ENCODE data around the gene GRB10. TPM values are rescaled to one million over a fixed set of nuclear protein-coding genes. Genes with fewer than 3 reads are reported as not detected.

The GRB10 gene
- total RNA-seq, 4 donors from 2014 or later, result 32.1 to 50.3 (median 38.1) TPM

- Histone ChIP-seq H3K36me3 (no peaks in the 10 kb centered on the region), H3K27me3 (no peaks in the 10 kb centered on the region), H3K27ac (no peak overlapping the region), H3K4me3 (no peak overlapping the region), H3K4me1 (peaks cover 0 to 3% (median 0%) of the 10 kb centered on the region in 4 donors), H3K9me3 (no peaks in the 10 kb centered on the region)
- DNase-seq, result no peak
- TF ChIP-seq CTCF (IDR thresholded peaks at IDR 0.05), result no peak
- TF ChIP-seq POLR2A (IDR thresholded peaks at IDR 0.05), result no peak
Observed at GRCh38 chr7:50707236-50708006, 75.3 kb downstream of the GRB10 start.

GRCh38 chr7:50706469-50706937 lies 76.2 kb downstream of the GRB10 start:
- no peak overlapping the region for H3K27ac ChIP-seq
- no peak for TF ChIP-seq POLR2A (IDR thresholded peaks at IDR 0.05)
- TF ChIP-seq CTCF (IDR thresholded peaks at IDR 0.05), result no peak
- no peaks in the 10 kb centered on the region for H3K36me3 ChIP-seq
- H3K9me3 ChIP-seq, result no peaks in the 10 kb centered on the region
- no peaks in the 10 kb centered on the region for H3K4me1 ChIP-seq
- no peak overlapping the region for H3K4me3 ChIP-seq
- no peak for DNase-seq
- no peaks in the 10 kb centered on the region for H3K27me3 ChIP-seq

GRCh38 chr7:50704844-50705243 lies 77.9 kb downstream of the GRB10 start:
- Histone ChIP-seq H3K36me3 (peaks cover 0 to 4% (median 0%) of the 10 kb centered on the region in 3 donors), H3K4me3 (no peak overlapping the region), H3K27me3 (no peaks in the 10 kb centered on the region), H3K27ac (no peak overlapping the region), H3K9me3 (no peaks in the 10 kb centered on the region), H3K4me1 (no peaks in the 10 kb centered on the region)
- TF ChIP-seq CTCF (IDR thresholded peaks at IDR 0.05) (no peak), POLR2A (IDR thresholded peaks at IDR 0.05) (no peak)
- DNase-seq, result no peak

GRCh38 chr7:50703654-50704053 lies 79.0 kb downstream of the GRB10 start:
- Histone ChIP-seq H3K4me3 (no peak overlapping the region), H3K27ac (no peak overlapping the region), H3K27me3 (no peaks in the 10 kb centered on the region), H3K9me3 (no peaks in the 10 kb centered on the region), H3K36me3 (peaks cover 0 to 4% (median 0%) of the 10 kb centered on the region in 3 donors), H3K4me1 (peaks cover 0 to under 1% (median 0%) of the 10 kb centered on the region in 4 donors)
- no peak for DNase-seq
- TF ChIP-seq POLR2A (IDR thresholded peaks at IDR 0.05) (no peak), CTCF (IDR thresholded peaks at IDR 0.05) (no peak)

GRCh38 chr7:50699143-50699542 lies 83.6 kb downstream of the GRB10 start:
- Histone ChIP-seq H3K9me3 (no peaks in the 10 kb centered on the region), H3K4me3 (no peak overlapping the region), H3K4me1 (peaks cover 0 to 18% (median 1%) of the 10 kb centered on the region in 4 donors), H3K36me3 (peaks cover 0 to 4% (median 0%) of the 10 kb centered on the region in 3 donors), H3K27ac (no peak overlapping the region), H3K27me3 (no peaks in the 10 kb centered on the region)
- TF ChIP-seq CTCF (IDR thresholded peaks at IDR 0.05) (no peak), POLR2A (IDR thresholded peaks at IDR 0.05) (no peak)
- no peak for DNase-seq

Measured in Peyer's patch (tissue), 4 donors.